PC-9 (cell line): ENCODE measurements around the gene ZSCAN23. TPM values are rescaled to one million over a fixed set of nuclear protein-coding genes. Genes with fewer than 3 reads are reported as not detected.

Experiments
- BruUV-seq: library from RNA; stranded (reverse); fragments of 400-500 nt; replicated peaks from 2 replicates; lab custom pipeline; 2021; lab: Mats Ljungman, UMichigan
- CTCF ChIA-PET: fragments of 300-600 bp; sonication (Branson Sonifier 250); formaldehyde crosslinking; loops from one replicate; lab custom pipeline; 2022; ENCODE audit warnings: antibody characterized with exemption; lab: Charles Lee
- POLR2A ChIA-PET: fragments of 300-600 bp; sonication (Branson Sonifier 250); formaldehyde crosslinking; loops from one replicate; lab custom pipeline; 2022; ENCODE audit warnings: antibody characterized with exemption; ENCODE audit not compliant: unreplicated experiment; lab: Charles Lee
- DNase-seq, 2 experiments: peaks; one replicate each; pipeline versions ENCODE4 v3.0.0 to v3.0.0-alpha.2; 2015 to 2022; ENCODE audit warnings: mixed read lengths in 1 of 2
- H2AFZ ChIP-seq: fragments of 200-600 bp; sonication (generic); 2 replicates; pipeline ENCODE4 v1.8.1; 2017; ENCODE audit warnings: antibody characterized with exemption
- H3F3A ChIP-seq: fragments of 200-600 bp; sonication (generic); 2 replicates; pipeline ENCODE4 v1.8.1; 2017; ENCODE audit warnings: antibody characterized with exemption, mild to moderate bottlenecking, low read depth; ENCODE audit not compliant: insufficient read depth
- H3K27ac ChIP-seq: fragments of 200-600 bp; sonication (generic); 2 replicates; pipeline ENCODE4 v1.6.1; 2016; ENCODE audit warnings: mixed run types
- H3K27me3 ChIP-seq: fragments of 200-600 bp; sonication (generic); 2 replicates; pipeline ENCODE4 v1.6.1; 2016; ENCODE audit warnings: low read depth, mixed run types; ENCODE audit not compliant: insufficient read depth
- H3K36me3 ChIP-seq: fragments of 200-600 bp; sonication (generic); 2 replicates; pipeline ENCODE4 v1.6.1; 2016; ENCODE audit warnings: low read depth, mixed run types
- H3K4me1 ChIP-seq: fragments of 200-600 bp; sonication (generic); replicated peaks from 2 replicates; pipeline ENCODE4 v1.6.1; 2016; ENCODE audit warnings: mixed run types; ENCODE audit not compliant: insufficient read depth
- H3K4me2 ChIP-seq: fragments of 200-600 bp; sonication (generic); 2 replicates; pipeline ENCODE4 v1.6.1; 2017; ENCODE audit warnings: mixed run types
- H3K4me3 ChIP-seq: fragments of 200-600 bp; sonication (generic); 2 replicates; pipeline ENCODE4 v1.6.1; 2016; ENCODE audit warnings: mixed run types
- H3K79me2 ChIP-seq: fragments of 200-600 bp; sonication (generic); 2 replicates; pipeline ENCODE4 v1.6.1; 2017; ENCODE audit warnings: low read depth, mixed run types
- H3K9me2 ChIP-seq: fragments of 200-600 bp; sonication (generic); 2 replicates; pipeline ENCODE4 v1.8.1; 2017; ENCODE audit warnings: mild to moderate bottlenecking; ENCODE audit not compliant: insufficient read depth
- H3K9me3 ChIP-seq: fragments of 200-600 bp; sonication (generic); 2 replicates; pipeline ENCODE4 v1.8.1; 2016; ENCODE audit warnings: low read depth; ENCODE audit not compliant: insufficient read depth
- H4K20me1 ChIP-seq: fragments of 200-600 bp; sonication (generic); 2 replicates; pipeline ENCODE4 v1.8.1; 2017; ENCODE audit not compliant: insufficient read depth
- CTCF ChIP-seq: fragments of 200-600 bp; sonication (generic); conservative IDR thresholded peaks from 2 replicates; pipeline ENCODE4 v1.6.1; 2017; ENCODE audit warnings: mixed run types, antibody characterized with exemption, mild to moderate bottlenecking, moderate library complexity
- EZH2 ChIP-seq: fragments of 200-600 bp; sonication (generic); IDR thresholded peaks from 2 replicates; pipeline ENCODE4 v1.8.0; 2017; ENCODE audit warnings: antibody characterized with exemption, low read depth
- intact Hi-C: fragments of 100-400 bp; cut with micrococcal nuclease; formaldehyde crosslinking; loops from one replicate; pipeline ENCODE4 v1.10.0; 2022; ENCODE audit not compliant: unreplicated experiment
- total RNA-seq: library from RNA; stranded (reverse); gene quantifications from 2 replicates; pipeline ENCODE4 v1.2.3, GENCODE V29; 2021

The ZSCAN23 gene
- total RNA-seq, 1 experiment from 2014 or later = 9.1 TPM

- DNase-seq = no peak
- TF ChIP-seq EZH2 = no peak
- TF ChIP-seq CTCF = no peak
- H3K4me3 ChIP-seq = no peak overlapping the region
- no peaks in the 10 kb centered on the region for H3K9me3 ChIP-seq
- no peak overlapping the region for H3K27ac ChIP-seq
- H3K4me1 ChIP-seq = peaks cover 19% of the 10 kb centered on the region
- no TSS peak for BruUV-seq
- ChIA-PET POLR2A (no interaction called here), CTCF (no interaction called here)
- no peak overlapping the region for H2AFZ ChIP-seq
- H3K27me3 ChIP-seq = no peaks in the 10 kb centered on the region
- H3K79me2 ChIP-seq = peaks cover 19% of the 10 kb centered on the region
- intact Hi-C loops = no loop called here
- H3K4me2 ChIP-seq = no peak overlapping the region
- H3F3A ChIP-seq = peaks cover 9% of the 10 kb centered on the region; the same call in 1 of the 2 replicates
- H3K36me3 ChIP-seq = no peaks in the 10 kb centered on the region
- no peaks in the 10 kb centered on the region for H3K9me2 ChIP-seq
- H4K20me1 ChIP-seq = no peaks in the 10 kb centered on the region
Observed at GRCh38 chr6:28402197-28402596, 41.1 kb downstream of the ZSCAN23 start.

DNA sequence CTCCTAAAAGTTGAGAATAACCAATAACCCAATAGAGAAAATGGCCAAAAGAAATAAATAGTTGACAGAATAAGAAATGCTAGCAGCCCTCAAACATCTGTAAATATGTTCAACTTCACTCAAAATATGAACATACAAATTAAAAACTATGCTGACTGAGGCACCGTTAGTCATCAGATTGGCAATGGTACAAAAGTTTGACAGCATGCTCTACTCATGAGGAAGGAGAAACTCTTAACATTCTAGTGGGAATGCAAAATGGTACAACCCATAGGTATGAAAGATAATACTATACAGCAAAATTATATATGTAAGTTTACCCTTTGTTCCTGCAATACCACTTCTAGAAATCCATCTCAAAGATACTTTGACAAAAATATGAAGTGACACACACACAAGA, 42.1 kb downstream of the ZSCAN23 start:
- no peaks in the 10 kb centered on the region for H3K9me2 ChIP-seq
- DNase-seq = no peak
- CTCF ChIA-PET = no interaction called here
- POLR2A ChIA-PET = no interaction called here
- no peak overlapping the region; the same call in 1 of the 2 replicates for H3K4me2 ChIP-seq
- H2AFZ ChIP-seq = no peak overlapping the region
- H4K20me1 ChIP-seq = no peaks in the 10 kb centered on the region
- intact Hi-C loops = no loop called here
- H3K27me3 ChIP-seq = no peaks in the 10 kb centered on the region
- H3F3A ChIP-seq = peaks cover 9% of the 10 kb centered on the region; the same call in 1 of the 2 replicates
- no peak overlapping the region for H3K27ac ChIP-seq
- no TSS peak for BruUV-seq
- no peaks in the 10 kb centered on the region for H3K36me3 ChIP-seq
- TF ChIP-seq EZH2 (no peak), CTCF (no peak)
- H3K4me3 ChIP-seq = no peak overlapping the region
- peaks cover 30% of the 10 kb centered on the region for H3K79me2 ChIP-seq
- peaks cover 29% of the 10 kb centered on the region for H3K4me1 ChIP-seq
- H3K9me3 ChIP-seq = no peaks in the 10 kb centered on the region

DNA sequence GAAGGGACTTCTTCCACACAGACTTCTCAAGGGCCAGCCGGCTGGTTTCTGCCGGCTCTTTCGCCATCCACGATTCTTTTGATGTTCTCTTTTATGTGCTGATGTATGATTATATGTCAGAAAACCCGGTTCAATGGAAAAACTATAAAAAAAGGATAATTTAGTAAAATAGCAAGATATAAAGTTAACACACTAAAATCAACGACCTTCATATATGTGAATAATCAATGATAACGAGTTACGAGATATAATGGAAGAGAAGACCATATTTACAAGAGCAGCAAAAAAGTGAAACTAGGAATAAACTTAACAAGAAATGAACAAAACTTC, 43.2 kb downstream of the ZSCAN23 start:
- CTCF ChIA-PET = no interaction called here
- intact Hi-C loops = no loop called here
- H3F3A ChIP-seq = peaks cover 9% of the 10 kb centered on the region; the same call in 1 of the 2 replicates
- peak overlapping the region; percentile 97 for H2AFZ ChIP-seq
- H3K9me2 ChIP-seq = no peaks in the 10 kb centered on the region
- H3K9me3 ChIP-seq = no peaks in the 10 kb centered on the region
- peak overlapping the region; percentile 74 for H3K4me3 ChIP-seq
- no peak for DNase-seq
- peak overlapping the region; percentile 33 for H3K27ac ChIP-seq
- peaks cover 40% of the 10 kb centered on the region for H3K79me2 ChIP-seq
- H3K36me3 ChIP-seq = 0 out of 2 replicates have a peak, but pooled peaks cover 6% of the 10 kb centered on the region
- H4K20me1 ChIP-seq = no peaks in the 10 kb centered on the region
- POLR2A ChIA-PET = no interaction called here
- peak overlapping the region; percentile 81 for H3K4me2 ChIP-seq
- H3K4me1 ChIP-seq = peaks cover 30% of the 10 kb centered on the region
- TF ChIP-seq EZH2 = no peak
- no peak; the same call in 1 of the 2 replicates for TF ChIP-seq CTCF
- no peaks in the 10 kb centered on the region for H3K27me3 ChIP-seq
- BruUV-seq = TSS peak; percentile 89
